Jurkat, Clone E6-1 (cell line): ENCODE measurements around the gene CLEC3A. TPM values are rescaled to one million over a fixed set of nuclear protein-coding genes. Genes with fewer than 3 reads are reported as not detected.
"Not testable (repeated sequence)": the region's sequence is repeated elsewhere in the genome, so short reads cannot be mapped to it uniquely, and the experiment has no call there.

Source experiments
- DNase-seq: peaks from one replicate; pipeline ENCODE4 v3.0.0-alpha.2; 2011; ENCODE audit warnings: low read depth, low spot score
- H3K4me3 ChIP-seq: 2 replicates; pipeline ENCODE4 v1.5.1; 2011; ENCODE audit warnings: mild to moderate bottlenecking, low read length, control low read depth, moderate library complexity
- polyA plus RNA-seq: library from polyadenylated mRNA; unstranded; fragments of >200 nt; gene quantifications from one replicate; pipeline ENCODE4 v1.2.1, GENCODE V29; 2012; ENCODE audit warnings: missing spikeins; ENCODE audit not compliant: insufficient read length, insufficient read depth

The CLEC3A gene, protein sequence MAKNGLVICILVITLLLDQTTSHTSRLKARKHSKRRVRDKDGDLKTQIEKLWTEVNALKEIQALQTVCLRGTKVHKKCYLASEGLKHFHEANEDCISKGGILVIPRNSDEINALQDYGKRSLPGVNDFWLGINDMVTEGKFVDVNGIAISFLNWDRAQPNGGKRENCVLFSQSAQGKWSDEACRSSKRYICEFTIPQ
- polyA plus RNA-seq: not detected

DNA sequence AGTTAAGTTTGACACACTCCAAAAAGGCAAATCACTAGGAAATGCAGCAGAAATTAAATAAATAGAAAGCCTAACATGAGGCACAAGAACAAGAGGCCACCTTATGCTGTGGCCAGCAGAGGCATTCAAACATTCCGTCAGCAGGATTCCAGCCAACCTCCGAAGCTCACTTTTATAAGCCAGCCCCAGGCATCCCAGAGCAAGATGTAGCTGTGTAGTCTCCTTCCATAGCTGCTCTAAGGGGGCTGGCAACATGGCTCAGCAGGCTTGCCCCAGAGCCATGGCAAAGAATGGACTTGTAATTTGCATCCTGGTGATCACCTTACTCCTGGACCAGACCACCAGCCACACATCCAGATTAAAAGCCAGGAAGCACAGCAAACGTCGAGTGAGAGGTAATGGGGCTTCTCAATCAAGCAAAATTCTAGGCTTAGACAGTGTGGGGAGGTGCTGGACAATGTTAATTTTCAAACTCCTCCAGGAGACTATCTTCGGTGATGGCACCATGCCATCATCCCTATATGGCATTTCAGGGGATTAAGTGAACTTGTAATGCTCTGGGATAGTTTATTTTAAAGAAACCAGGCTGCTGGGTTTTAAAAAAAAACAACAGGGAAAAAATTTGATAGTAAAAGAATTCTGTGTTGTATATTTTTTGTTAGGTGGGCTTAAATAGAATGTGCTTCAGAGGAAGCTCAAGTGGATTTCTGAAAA is at the start of gene CLEC3A:
CLEC3A (plus strand) TSS at position 202 of the 714 bp plus-strand sequence; CDS start at position 281, 79 bp downstream.
- H3K4me3 ChIP-seq: no peak within 1 kb of the TSS
- no peak for DNase-seq

GRCh38 chr16:77974883-77975282 is 47.5 kb upstream of the CLEC3A start:
- no peak overlapping the region for H3K4me3 ChIP-seq
- peak; percentile 11 for DNase-seq

GRCh38 chr16:77975942-77976341 is 46.4 kb upstream of the CLEC3A start:
- H3K4me3 ChIP-seq: no peak overlapping the region
- no peak for DNase-seq

DNA sequence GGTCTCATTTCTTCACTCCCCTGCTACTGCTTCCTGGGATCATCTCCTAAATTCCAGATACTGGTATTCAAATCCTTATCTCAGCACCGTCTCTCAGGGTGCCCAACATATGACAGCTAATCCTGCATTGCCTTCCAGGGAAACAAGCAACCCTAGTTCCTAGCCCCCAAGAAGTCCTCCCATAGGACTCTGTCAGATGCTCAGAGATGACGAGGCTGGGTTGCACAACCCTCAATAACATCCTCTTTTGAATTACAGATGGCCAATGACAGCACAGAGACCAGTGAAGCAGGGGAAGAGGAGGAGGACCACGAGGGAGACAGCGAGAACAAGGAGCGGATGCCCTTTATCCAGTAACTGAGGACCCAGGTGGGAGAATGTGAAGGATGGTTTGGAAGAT is 45.0 kb upstream of the CLEC3A start:
- no peak for DNase-seq
- H3K4me3 ChIP-seq: no peak overlapping the region

DNA sequence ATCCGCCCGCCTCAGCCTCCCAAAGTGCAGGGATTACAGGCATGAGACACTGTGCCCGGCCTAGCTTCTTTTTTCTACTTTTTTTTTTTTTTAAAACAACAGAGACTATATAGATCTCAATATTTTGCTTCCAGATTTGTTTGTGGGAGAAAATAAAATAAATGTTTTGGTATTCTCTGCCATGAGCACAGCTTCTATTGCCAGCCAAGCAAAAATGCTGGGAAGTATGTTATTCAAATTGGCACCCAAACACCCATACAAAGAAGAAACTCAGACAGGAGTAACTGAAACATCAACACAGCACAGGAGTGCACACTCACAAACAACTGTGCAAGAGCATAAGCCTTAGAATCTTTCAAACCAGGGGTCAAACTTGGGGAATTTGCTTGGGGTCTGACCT is 37.2 kb upstream of the CLEC3A start:
- H3K4me3 ChIP-seq: no peak overlapping the region
- no peak for DNase-seq

DNA sequence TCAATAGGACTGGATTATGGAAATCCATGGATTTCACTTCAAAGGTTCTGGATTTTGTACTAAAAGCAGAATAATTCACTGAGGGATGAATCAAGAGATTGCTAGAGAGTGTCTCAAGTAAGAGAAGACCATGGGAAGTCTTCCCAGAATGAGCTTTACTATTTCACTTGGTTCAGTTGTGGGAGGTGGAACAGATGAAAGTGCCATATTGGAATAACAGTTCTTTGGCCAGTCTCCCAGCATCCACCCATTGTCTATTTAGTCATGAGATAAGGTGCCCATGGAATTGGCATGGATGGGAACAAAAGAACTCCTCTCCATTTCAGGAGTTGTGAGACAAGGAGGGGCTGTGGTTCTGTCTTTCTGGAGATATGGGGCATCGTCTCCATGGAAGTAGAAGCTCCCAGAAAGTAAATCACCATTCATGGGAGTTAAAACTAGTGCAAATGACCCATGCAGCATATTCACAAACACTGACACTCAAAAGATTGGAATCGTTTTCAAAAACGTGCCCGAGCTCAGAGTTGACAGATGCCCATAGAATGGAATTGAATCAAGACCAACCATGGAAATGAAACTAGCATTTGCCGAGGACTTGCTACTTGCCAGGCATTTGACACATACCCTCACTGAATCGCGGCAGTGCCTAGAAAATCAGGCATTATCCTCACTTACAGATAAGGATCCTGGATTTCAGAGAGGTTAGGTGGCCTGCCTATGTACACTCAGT is 36.2 kb upstream of the CLEC3A start:
- no peak overlapping the region for H3K4me3 ChIP-seq
- no peak for DNase-seq

DNA sequence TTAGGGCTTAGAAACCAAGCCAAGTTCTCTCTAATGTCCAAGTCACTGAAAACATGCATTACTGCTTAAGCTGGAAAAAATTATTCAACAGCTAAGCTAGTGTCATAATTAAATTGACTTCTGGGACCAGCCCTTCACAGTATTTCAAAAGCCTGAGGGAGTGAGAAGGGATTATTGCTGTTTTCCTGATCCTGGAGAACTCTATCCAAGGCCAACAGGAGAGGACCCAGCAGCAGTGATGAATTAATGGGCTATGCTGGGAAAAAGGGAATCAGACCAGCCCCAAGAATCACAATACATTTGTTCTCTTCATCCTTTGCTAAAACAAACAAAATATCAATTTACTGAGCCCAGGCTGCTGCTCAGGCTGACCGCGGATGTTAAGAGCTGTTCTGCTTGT is 34.5 kb upstream of the CLEC3A start:
- no peak overlapping the region for H3K4me3 ChIP-seq
- no peak for DNase-seq

DNA sequence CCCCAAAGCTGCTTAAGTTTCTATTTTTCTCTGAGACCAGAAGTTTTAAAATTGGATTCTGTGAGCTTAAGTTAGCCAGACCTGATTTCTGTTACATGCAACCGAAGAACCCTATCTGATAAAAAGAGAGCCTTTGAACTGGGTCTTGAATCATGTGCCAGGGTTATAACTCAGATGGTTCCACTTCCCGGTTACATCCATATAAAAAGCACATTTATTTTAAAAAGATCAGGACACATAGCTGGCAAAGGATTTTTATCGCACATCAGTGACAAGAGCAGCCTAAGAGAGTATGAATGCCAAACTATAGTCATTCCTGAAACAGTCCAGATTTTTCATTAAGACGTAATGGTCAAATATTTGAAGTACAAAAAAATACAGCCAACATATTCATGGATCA is 32.5 kb upstream of the CLEC3A start:
- H3K4me3 ChIP-seq: no peak overlapping the region
- DNase-seq: no peak

DNA sequence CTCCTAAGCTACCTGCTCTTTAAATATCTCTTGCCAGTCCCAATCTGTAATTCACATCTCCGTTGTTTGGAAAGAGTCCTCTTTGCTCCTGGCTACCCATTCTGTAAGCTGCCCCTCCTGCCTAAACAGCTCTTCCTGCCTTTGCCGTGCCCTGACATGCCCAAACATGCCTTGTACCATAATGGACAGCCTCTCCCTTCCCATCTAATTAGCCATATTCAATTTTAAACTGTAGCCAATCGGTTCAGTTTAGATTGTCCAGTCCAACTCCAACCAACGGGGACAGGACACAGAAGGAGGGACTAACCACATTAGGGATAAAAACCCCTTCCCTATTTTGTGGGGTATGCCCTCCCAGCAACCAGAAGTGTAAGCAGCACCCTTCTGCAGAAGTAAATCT is 30.6 kb upstream of the CLEC3A start:
- no peak for DNase-seq
- H3K4me3 ChIP-seq: no peak overlapping the region

DNA sequence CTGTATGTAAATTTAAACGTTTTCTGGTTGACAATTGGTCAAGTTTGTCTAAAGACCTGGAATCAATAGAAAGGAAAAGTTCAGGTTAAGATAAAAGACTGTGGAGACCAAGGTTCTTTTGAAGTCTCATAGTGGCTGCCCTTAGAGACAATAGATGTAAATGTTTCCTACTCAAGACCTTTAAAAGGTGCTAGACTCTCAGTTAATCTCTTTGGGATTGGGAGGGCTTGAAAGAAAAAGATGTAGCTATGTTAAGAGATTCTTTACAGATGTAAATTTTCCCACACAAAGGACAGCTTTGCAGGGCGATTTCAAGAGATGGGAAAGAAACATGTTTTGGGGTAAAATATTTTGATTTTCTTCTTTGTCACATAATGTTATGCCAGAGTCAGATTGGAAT is 30.0 kb upstream of the CLEC3A start:
- not testable (repeated sequence) for H3K4me3 ChIP-seq, DNase-seq

- DNase-seq: no peak
- H3K4me3 ChIP-seq: no peak overlapping the region
Observed at GRCh38 chr16:77993111-77993985, 29.0 kb upstream of the CLEC3A start.

DNA sequence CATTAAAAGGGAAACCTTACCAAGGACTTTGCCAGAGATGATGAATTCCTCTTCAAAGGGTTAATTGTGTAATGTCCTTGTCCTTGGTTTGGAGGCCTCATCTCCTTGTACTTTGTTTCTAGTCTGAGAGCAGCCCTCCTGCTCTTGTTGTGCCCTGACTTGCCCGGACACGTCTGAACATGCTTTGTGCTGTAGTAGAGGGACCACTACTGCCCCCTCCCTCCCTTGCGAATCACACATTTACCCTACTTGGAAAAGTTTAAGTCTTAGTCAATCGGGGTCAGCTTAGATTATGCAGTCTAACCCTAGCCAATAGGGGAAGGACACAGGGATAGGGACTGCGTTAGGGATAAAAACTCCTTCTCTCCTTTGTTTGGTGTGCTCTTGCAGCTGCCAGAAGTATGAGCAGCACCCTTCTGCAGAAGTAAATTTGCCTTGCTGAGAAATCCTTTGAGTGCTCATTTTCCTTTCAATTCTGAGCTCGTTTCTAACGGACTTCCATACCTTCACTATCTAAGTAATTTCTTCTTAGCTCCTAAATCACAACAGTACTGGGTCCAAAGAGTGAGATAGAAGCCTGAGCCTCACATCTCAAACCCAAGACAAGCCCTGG is 26.4 kb upstream of the CLEC3A start:
- no peak overlapping the region for H3K4me3 ChIP-seq
- DNase-seq: no peak

GRCh38 chr16:77998350-77999023 is 23.9 kb upstream of the CLEC3A start:
- DNase-seq: no peak
- H3K4me3 ChIP-seq: no peak overlapping the region

DNA sequence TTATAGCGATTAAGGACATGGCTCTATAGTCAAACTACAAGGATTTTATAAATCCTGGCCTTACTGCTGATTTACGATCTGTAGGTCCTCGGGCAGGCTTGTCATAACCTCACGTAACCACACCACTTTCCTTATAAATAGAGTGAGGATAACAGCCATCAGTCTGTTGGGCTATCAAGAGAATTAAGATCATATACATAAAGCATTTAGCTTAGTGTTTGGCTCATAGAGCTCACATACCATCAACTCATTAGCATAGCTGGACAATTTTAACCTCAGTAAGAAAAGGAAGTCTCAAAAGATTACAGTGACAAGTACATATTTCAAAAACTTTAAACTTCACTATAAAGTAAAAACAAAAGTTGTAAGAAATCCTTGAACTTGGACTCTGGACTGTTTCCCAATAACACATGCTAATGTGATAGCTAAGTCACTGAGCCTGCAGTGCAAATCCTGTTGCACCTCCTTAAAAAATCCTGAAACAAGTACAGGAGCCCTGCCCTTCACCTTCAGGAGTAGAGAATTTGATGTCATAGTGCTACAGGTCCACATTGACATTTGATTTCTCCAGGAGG is 20.8 kb upstream of the CLEC3A start:
- H3K4me3 ChIP-seq: no peak overlapping the region
- DNase-seq: no peak

GRCh38 chr16:78002915-78003538 is 19.3 kb upstream of the CLEC3A start:
- no peak overlapping the region for H3K4me3 ChIP-seq
- peak; percentile 88 for DNase-seq

DNA sequence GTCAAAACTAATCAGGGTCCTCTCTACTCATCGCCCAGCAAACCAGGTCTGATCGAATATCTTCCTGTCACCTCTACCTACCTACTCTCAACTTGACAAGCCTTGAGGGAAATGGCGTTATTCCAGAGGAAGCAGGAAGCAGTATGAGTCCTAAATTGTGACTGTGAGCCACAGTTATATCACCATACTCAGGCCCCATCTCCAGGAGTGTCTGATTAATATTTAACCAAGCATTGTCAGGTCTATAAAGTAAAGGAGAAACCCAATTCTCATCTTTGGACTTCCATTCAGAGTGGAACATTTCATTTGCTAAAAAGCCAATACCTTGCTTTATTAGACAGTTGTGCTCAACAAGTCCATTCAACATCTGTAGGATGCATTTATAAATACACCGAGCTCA is 17.8 kb upstream of the CLEC3A start:
- DNase-seq: no peak
- H3K4me3 ChIP-seq: no peak overlapping the region

DNA sequence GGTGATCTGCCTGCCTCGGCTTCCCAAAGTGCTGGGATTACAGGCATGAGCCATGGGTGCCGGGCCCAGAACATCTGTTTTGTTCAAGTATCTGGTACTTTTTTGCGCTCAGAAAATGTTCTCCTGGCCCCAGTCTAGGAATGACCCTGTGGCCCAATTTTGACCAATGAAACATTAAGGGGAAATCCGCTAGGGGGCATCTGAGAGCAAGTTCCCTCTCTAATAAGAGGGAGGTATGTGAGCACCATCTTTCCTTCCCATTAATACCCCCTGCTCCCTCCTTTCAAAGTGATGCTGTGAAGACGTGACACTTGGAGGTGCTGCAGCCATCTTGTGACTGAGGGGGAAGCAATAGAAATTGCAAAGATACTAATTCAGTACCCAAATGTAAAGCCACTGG is 16.5 kb upstream of the CLEC3A start:
- peak; percentile 5 for DNase-seq
- no peak overlapping the region for H3K4me3 ChIP-seq

GRCh38 chr16:78007121-78007520 is 15.2 kb upstream of the CLEC3A start:
- H3K4me3 ChIP-seq: no peak overlapping the region
- DNase-seq: no peak
